22Rv1 (cell line): ENCODE data around the gene UNC13B.

Source experiments
- CTCF ChIP-seq: fragments of 450-650 bp; IDR thresholded peaks from 2 replicates; pipeline ENCODE4 v1.5.1; 2017; ENCODE audit warnings: mild to moderate bottlenecking
- ZFX ChIP-seq: fragments of 450-650 bp; IDR thresholded peaks from 2 replicates; pipeline ENCODE4 v1.6.1; 2017; ENCODE audit warnings: antibody characterized with exemption, borderline replicate concordance

GRCh38 chr9:35380039-35380438 is 218.2 kb downstream of the UNC13B start:
- no peak for TF ChIP-seq ZFX
- no peak for TF ChIP-seq CTCF
